ENCODE measurements around the gene HOOK2.
A peak's percentile ranks its signal among the peaks of the same experiment; 100 is the strongest.

HOOK2 gene

DNA sequence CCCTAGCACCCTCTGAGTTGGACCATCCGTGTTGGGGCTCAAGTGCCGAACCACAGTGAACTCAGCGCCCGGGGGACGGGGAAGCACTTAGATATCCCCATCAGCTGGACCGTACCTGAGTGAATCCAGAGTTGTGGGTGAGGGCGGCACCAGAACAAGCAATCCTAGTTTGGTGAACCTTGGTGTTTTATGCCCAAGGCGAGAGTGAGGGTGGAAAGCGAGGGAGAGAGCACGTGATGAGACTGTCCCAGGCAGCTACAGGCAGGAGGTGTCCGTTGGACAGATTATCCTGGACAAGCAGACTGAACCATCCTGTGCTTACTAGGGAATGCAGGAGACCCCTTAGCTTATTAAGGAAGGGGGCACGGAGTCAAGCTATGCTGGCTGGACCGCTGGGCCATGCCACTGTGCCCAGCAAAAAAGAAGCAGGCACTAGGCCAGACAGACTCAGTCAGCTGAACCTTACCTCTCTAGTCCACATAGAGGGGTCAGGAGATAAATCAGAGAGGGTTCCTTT is 37.5 kb downstream of the HOOK2 start:
- H3K79me2 ChIP-seq (ENCODE audit: control insufficient read depth, low read length): peaks cover 36% of the 10 kb centered on the region
- H3K27me3 ChIP-seq (ENCODE audit: control insufficient read depth, low read length): no peaks in the 10 kb centered on the region
- peak overlapping the region; percentile 86 for H3K4me3 ChIP-seq (ENCODE audit: low read length)
- H3K4me2 ChIP-seq (ENCODE audit: low read length): peak overlapping the region; percentile 77
- no peaks in the 10 kb centered on the region for H3K9me3 ChIP-seq (ENCODE audit: control insufficient read depth, insufficient read depth, low read length)
- H3F3A ChIP-seq (ENCODE audit: control insufficient read depth, insufficient read depth): peaks cover 4% of the 10 kb centered on the region
- H3K36me3 ChIP-seq (ENCODE audit: control insufficient read depth, low read length): peaks cover 21% of the 10 kb centered on the region
- peaks cover 26% of the 10 kb centered on the region for H3K4me1 ChIP-seq (ENCODE audit: control insufficient read depth, low read length)
- no peak overlapping the region for H3K27ac ChIP-seq (ENCODE audit: low read depth, low read length)
- peaks cover 10% of the 10 kb centered on the region for H4K20me1 ChIP-seq (ENCODE audit: control insufficient read depth, insufficient read depth, low read depth, low read length)
- TF ChIP-seq, protein P1, sequence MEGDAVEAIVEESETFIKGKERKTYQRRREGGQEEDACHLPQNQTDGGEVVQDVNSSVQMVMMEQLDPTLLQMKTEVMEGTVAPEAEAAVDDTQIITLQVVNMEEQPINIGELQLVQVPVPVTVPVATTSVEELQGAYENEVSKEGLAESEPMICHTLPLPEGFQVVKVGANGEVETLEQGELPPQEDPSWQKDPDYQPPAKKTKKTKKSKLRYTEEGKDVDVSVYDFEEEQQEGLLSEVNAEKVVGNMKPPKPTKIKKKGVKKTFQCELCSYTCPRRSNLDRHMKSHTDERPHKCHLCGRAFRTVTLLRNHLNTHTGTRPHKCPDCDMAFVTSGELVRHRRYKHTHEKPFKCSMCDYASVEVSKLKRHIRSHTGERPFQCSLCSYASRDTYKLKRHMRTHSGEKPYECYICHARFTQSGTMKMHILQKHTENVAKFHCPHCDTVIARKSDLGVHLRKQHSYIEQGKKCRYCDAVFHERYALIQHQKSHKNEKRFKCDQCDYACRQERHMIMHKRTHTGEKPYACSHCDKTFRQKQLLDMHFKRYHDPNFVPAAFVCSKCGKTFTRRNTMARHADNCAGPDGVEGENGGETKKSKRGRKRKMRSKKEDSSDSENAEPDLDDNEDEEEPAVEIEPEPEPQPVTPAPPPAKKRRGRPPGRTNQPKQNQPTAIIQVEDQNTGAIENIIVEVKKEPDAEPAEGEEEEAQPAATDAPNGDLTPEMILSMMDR (IDR thresholded peaks at IDR 0.05; ENCODE audit: low read depth, low read length, poor library complexity, severe bottlenecking): no peak
- TF ChIP-seq EZH2phosphoT487 (IDR thresholded peaks at IDR 0.05; ENCODE audit: borderline replicate concordance, low read length): no peak
- H3K9me2 ChIP-seq (replicated peaks; ENCODE audit: control insufficient read depth, low read length): no peaks in the 10 kb centered on the region

DNA sequence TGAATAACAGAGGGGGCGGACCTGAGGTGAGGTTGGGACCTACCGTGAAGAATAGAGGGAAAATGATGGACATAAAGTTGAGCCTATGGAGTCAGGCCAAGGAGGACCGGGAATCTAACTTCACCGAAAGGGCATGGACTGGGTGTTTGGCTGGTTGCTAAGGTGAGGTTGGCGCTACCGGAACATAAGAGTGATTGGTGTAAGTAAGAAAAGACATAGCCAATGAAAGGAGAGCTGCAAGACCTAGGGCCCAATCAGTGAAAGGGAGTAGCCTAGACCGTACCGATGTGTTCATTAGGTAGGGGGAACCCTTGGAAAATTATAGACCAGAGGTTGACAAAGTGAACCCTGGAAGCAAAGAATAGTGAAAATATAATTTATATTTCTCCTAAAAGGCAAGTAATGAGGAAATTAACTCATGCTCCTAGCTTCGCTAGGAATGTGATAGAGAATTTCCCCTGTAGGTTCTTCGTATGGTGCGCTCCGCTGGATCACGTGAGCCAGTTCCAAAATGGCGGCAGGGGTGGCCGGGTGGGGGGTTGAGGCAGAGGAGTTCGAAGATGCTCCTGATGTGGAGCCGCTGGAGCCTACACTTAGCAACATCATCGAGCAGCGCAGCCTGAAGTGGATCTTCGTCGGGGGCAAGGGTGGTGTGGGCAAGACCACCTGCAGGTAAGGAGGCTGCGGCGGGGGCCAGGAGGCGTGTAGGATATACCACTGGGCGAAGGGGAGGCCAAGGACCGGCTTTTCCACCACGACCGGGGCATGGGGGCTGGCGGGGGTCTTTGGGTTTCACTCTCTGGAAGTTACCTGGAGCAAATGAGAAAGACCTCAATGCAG is 38.1 kb downstream of the HOOK2 start, which contains the start of gene GET3:
Gene GET3, plus strand, starts transcription at position 503 of the 840 bp plus-strand sequence. Its CDS starts 9 bp downstream, at position 512.
- Histone ChIP-seq H3K4me1 (ENCODE audit: control insufficient read depth, low read length) (peaks cover 33% of the 10 kb centered on the region), H3F3A (ENCODE audit: control insufficient read depth, insufficient read depth) (peaks cover 4% of the 10 kb centered on the region), H3K27me3 (ENCODE audit: control insufficient read depth, low read length) (no peaks in the 10 kb centered on the region), H3K9me3 (ENCODE audit: control insufficient read depth, insufficient read depth, low read length) (no peaks in the 10 kb centered on the region), H3K79me2 (ENCODE audit: control insufficient read depth, low read length) (peaks cover 43% of the 10 kb centered on the region), H3K36me3 (ENCODE audit: control insufficient read depth, low read length) (peaks cover 28% of the 10 kb centered on the region), H3K9me2 (replicated peaks; ENCODE audit: control insufficient read depth, low read length) (no peaks in the 10 kb centered on the region), H3K27ac (ENCODE audit: low read depth, low read length) (peak within 1 kb of the TSS; percentile 57), H3K4me3 (ENCODE audit: low read length) (peak within 1 kb of the TSS; percentile 86), H3K4me2 (ENCODE audit: low read length) (peak within 1 kb of the TSS; percentile 77), H4K20me1 (ENCODE audit: control insufficient read depth, insufficient read depth, low read depth, low read length) (peaks cover 14% of the 10 kb centered on the region)
- TF ChIP-seq, protein P1 (IDR thresholded peaks at IDR 0.05; ENCODE audit: low read depth, low read length, poor library complexity, severe bottlenecking): no peak
- no peak for TF ChIP-seq EZH2phosphoT487 (IDR thresholded peaks at IDR 0.05; ENCODE audit: borderline replicate concordance, low read length)

DNA sequence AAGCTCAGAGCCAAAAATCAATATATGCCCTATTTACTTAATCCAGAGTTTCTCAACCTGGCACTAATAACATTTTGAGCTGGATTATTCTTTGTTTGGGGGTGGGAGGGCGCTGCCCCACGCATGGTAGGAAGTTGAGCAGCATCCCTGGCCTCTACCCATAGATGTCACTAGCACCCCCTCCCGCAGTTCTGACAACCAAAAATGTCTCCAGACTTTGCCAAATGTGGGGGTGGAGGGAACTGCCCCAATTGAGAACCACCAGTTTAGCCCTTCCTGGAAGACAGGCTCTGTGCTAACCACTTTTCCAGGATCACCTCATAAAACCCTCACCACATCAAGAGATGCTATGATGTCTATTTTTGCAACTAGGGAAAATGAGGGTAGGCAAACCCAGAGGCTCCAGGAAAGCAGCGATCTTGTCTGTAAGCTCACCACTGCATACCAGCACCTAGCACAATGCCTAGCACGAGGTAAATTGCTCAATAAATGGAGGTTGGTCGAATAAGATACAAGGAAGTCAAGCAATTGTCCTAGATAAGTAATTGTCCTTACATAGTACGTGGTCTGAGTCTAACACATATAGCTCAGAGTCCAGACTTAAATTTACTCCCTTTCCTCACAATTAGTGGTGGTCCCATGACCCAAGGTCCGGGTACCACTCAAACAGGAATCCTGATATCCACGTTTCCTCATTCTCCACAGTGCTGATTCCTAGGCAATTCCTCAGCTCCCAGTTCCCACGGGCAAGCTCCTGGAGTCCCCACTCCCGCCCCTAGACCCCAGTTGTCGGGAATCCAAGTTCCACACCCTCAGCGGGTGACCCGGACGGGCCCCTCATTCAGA is 41.8 kb downstream of the HOOK2 start:
- H3K4me3 ChIP-seq (ENCODE audit: low read length): peak overlapping the region; percentile 85
- peak overlapping the region; percentile 78 for H3K4me2 ChIP-seq (ENCODE audit: low read length)
- H3K36me3 ChIP-seq (ENCODE audit: control insufficient read depth, low read length): peaks cover 59% of the 10 kb centered on the region
- H3K9me2 ChIP-seq (replicated peaks; ENCODE audit: control insufficient read depth, low read length): no peaks in the 10 kb centered on the region
- no peaks in the 10 kb centered on the region for H3K27me3 ChIP-seq (ENCODE audit: control insufficient read depth, low read length)
- H4K20me1 ChIP-seq (ENCODE audit: control insufficient read depth, insufficient read depth, low read depth, low read length): peaks cover 21% of the 10 kb centered on the region
- peak overlapping the region; percentile 75 for H3K27ac ChIP-seq (ENCODE audit: low read depth, low read length)
- no peaks in the 10 kb centered on the region for H3K9me3 ChIP-seq (ENCODE audit: control insufficient read depth, insufficient read depth, low read length)
- no peak for TF ChIP-seq EZH2phosphoT487 (IDR thresholded peaks at IDR 0.05; ENCODE audit: borderline replicate concordance, low read length)
- TF ChIP-seq, protein P1 (IDR thresholded peaks at IDR 0.05; ENCODE audit: low read depth, low read length, poor library complexity, severe bottlenecking): peak; percentile 85
- H3K4me1 ChIP-seq (ENCODE audit: control insufficient read depth, low read length): peaks cover 63% of the 10 kb centered on the region
- peaks cover 13% of the 10 kb centered on the region for H3F3A ChIP-seq (ENCODE audit: control insufficient read depth, insufficient read depth)
- H3K79me2 ChIP-seq (ENCODE audit: control insufficient read depth, low read length): peaks cover 75% of the 10 kb centered on the region
